Measurements from ENCODE around the gene ARHGEF25. TPM values are rescaled to one million over a fixed set of nuclear protein-coding genes. Genes with fewer than 3 reads are reported as not detected.
"Not testable (repeated sequence)": the region's sequence is repeated elsewhere in the genome, so short reads cannot be mapped to it uniquely, and the experiment has no call there.

Gene ARHGEF25
- total RNA-seq, 4 donors from 2014 or later = 31.2 to 91.2 (median 48.8) TPM

- TF ChIP-seq CTCF (IDR thresholded peaks at IDR 0.05) (peak; percentile 91 to 97 (median 94)), EP300 (IDR thresholded peaks at IDR 0.05) (peak in 1 of 2 donors; percentile 52), POLR2A (IDR thresholded peaks at IDR 0.05) (no peak)
- no peak for DNase-seq (ENCODE audit: low spot score in 2 of 2)
- Histone ChIP-seq H3K27ac (peak within 1 kb of the TSS; percentile 65 to 90 (median 81)), H3K36me3 (no peaks in the 10 kb centered on the region), H3K4me3 (peak within 1 kb of the TSS; percentile 61 to 81 (median 65)), H3K4me1 (peaks cover 0 to 34% (median 23%) of the 10 kb centered on the region in 4 donors), H3K9me3 (no peaks in the 10 kb centered on the region), H3K27me3 (peaks cover 0 to 15% of the 10 kb centered on the region in 2 donors)
- 3 to 11% methylated on average over 15 to 36 of the region's 58 CpGs for WGBS, 2 donors
Measured at GRCh38 chr12:57632958-57633840, 22.0 kb downstream of the ARHGEF25 start, which contains the start of gene B4GALNT1. Gene B4GALNT1, minus strand, starts transcription at chr12:57633201. Its CDS starts 1,069 bp downstream, at chr12:57632132.

GRCh38 chr12:57636731-57637130 lies 25.5 kb downstream of the ARHGEF25 start:
- DNase-seq (ENCODE audit: low spot score in 2 of 2); H3K4me3 ChIP-seq; H3K27ac ChIP-seq; H3K9me3 ChIP-seq; H3K36me3 ChIP-seq: not testable (repeated sequence)
- peaks cover 0 to 14% of the 10 kb centered on the region in 2 donors for H3K27me3 ChIP-seq
- peaks cover 0 to 19% (median 12%) of the 10 kb centered on the region in 4 donors for H3K4me1 ChIP-seq
- WGBS, 2 donors = 87 to 89% methylated on average over 9 of the region's 9 CpGs

GRCh38 chr12:57637364-57637763 lies 26.1 kb downstream of the ARHGEF25 start:
- Histone ChIP-seq H3K4me3 (no peak overlapping the region), H3K36me3 (no peaks in the 10 kb centered on the region), H3K4me1 (peaks cover 0 to 12% (median 6%) of the 10 kb centered on the region in 4 donors), H3K27me3 (peaks cover 0 to 10% of the 10 kb centered on the region in 2 donors), H3K9me3 (no peaks in the 10 kb centered on the region), H3K27ac (no peak overlapping the region)
- no peak for DNase-seq (ENCODE audit: low spot score in 2 of 2)
- 55 to 65% methylated on average over 3 of the region's 3 CpGs for WGBS, 2 donors
- TF ChIP-seq CTCF (IDR thresholded peaks at IDR 0.05) (peak in 1 of 5 experiments; percentile 6), EP300 (IDR thresholded peaks at IDR 0.05) (no peak)

- peaks cover 0 to 6% of the 10 kb centered on the region in 2 donors for H3K27me3 ChIP-seq
- no peak for DNase-seq (ENCODE audit: low spot score in 2 of 2)
- 94 to 96% methylated on average over 3 of the region's 3 CpGs for WGBS, 2 donors
Measured at GRCh38 chr12:57638096-57638495, 26.9 kb downstream of the ARHGEF25 start.

More at GRCh38 chr12:57638096-57638495, 26.9 kb downstream of the ARHGEF25 start:
- Histone ChIP-seq H3K4me3 (no peak overlapping the region), H3K36me3 (no peaks in the 10 kb centered on the region), H3K9me3 (no peaks in the 10 kb centered on the region), H3K4me1 (peaks cover 0 to 7% (median 5%) of the 10 kb centered on the region in 4 donors), H3K27ac (no peak overlapping the region)
- TF ChIP-seq EP300 (IDR thresholded peaks at IDR 0.05) (no peak), POLR2A (IDR thresholded peaks at IDR 0.05) (no peak), CTCF (IDR thresholded peaks at IDR 0.05) (no peak)
